Esophagus muscularis mucosa (tissue), 4 donors: ENCODE measurements around the gene CMBL.

Experiments
- CTCF ChIP-seq, 3 experiments: fragments of 200-600 bp in 2 of 3; fragments of 450-650 bp in 1 of 3; sonication (generic) in 2 of 3; IDR thresholded peaks; one replicate each; pipeline ENCODE4 v1.5.1; 2017 to 2019; ENCODE audit warnings: antibody characterized with exemption in 3 of 3, mild to moderate bottlenecking in 2 of 3, moderate library complexity in 1 of 3
- EP300 ChIP-seq: sonication (generic); formaldehyde crosslinking; IDR thresholded peaks from one replicate; pipeline ENCODE4 v1.6.1; 2017; ENCODE audit warnings: antibody characterized with exemption
- POLR2A ChIP-seq: fragments of 450-650 bp; IDR thresholded peaks from one replicate; pipeline ENCODE4 v1.6.1; 2017; ENCODE audit warnings: antibody characterized with exemption, moderate library complexity, mild to moderate bottlenecking, low read depth
- POLR2AphosphoS5 ChIP-seq, 2 donors: sonication (generic); formaldehyde crosslinking; IDR thresholded peaks; one replicate each; pipeline ENCODE4 v1.6.1; 2017; ENCODE audit warnings: antibody characterized with exemption in 2 of 2

- TF ChIP-seq CTCF (IDR thresholded peaks at IDR 0.05) (no peak), POLR2AphosphoS5 (IDR thresholded peaks at IDR 0.05) (no peak), POLR2A (no peak), EP300 (no peak)
Observed at GRCh38 chr5:10265245-10266109, 42.2 kb downstream of the CMBL start.
